KG1 (cell line): Measurements from ENCODE around the gene LRBA.

Source experiments
- DNase-seq: peaks from one replicate; lab custom pipeline; 2025; lab: John Stamatoyannopoulos, UW

Gene LRBA

GRCh38 chr4:150725957-150726523, 289.0 kb downstream of the LRBA start:
- no peak for DNase-seq

- DNase-seq = no peak
These were observed 291.2 kb downstream of the LRBA start for GRCh38 chr4:150723727-150724411.

GRCh38 chr4:150722908-150723362, 292.1 kb downstream of the LRBA start:
- DNase-seq = no peak

- DNase-seq = no peak
These were observed 294.0 kb downstream of the LRBA start for GRCh38 chr4:150720973-150721518.

- DNase-seq = no peak
These were observed 297.1 kb downstream of the LRBA start for GRCh38 chr4:150717952-150718351.

- no peak for DNase-seq
These were observed 300.3 kb downstream of the LRBA start for GRCh38 chr4:150714462-150715438.

- no peak for DNase-seq
These were observed 301.8 kb downstream of the LRBA start for GRCh38 chr4:150713251-150713650.

- DNase-seq = no peak
These were observed 304.2 kb downstream of the LRBA start for GRCh38 chr4:150710770-150711375.

- no peak for DNase-seq
These were observed 307.1 kb downstream of the LRBA start for GRCh38 chr4:150708004-150708403.

- no peak for DNase-seq
These were observed 315.5 kb downstream of the LRBA start for GRCh38 chr4:150699599-150699998.

GRCh38 chr4:150695162-150695561, 319.9 kb downstream of the LRBA start:
- no peak for DNase-seq

- no peak for DNase-seq
These were observed 320.6 kb downstream of the LRBA start for GRCh38 chr4:150694438-150694837.

GRCh38 chr4:150683775-150684350, 331.2 kb downstream of the LRBA start:
- no peak for DNase-seq

- no peak for DNase-seq
These were observed 333.0 kb downstream of the LRBA start for GRCh38 chr4:150682126-150682525.

- no peak for DNase-seq
These were observed 334.0 kb downstream of the LRBA start for GRCh38 chr4:150681063-150681462.

- DNase-seq = no peak
These were observed 334.4 kb downstream of the LRBA start for GRCh38 chr4:150680651-150681050.

GRCh38 chr4:150679765-150680343, 335.2 kb downstream of the LRBA start:
- DNase-seq = no peak

GRCh38 chr4:150679018-150679764, 335.9 kb downstream of the LRBA start:
- DNase-seq = no peak

GRCh38 chr4:150673793-150674192, 341.3 kb downstream of the LRBA start:
- DNase-seq = no peak

GRCh38 chr4:150668824-150669223, 346.3 kb downstream of the LRBA start:
- no peak for DNase-seq
